K562 (cell line): ENCODE results near the gene LAMA3. TPM values are rescaled to one million over a fixed set of nuclear protein-coding genes. Genes with fewer than 3 reads are reported as not detected.

Experiments used
- ATAC-seq: fragments of 200-7000 bp; cut with Tn5 transposase; 3 replicates; pipeline ENCODE4 v1.9.1; 2020; ENCODE audit warnings: moderate library complexity
- BruUV-seq: library from RNA; stranded (reverse); fragments of 400-500 nt; replicated peaks from 2 replicates; lab custom pipeline; 2021; lab: Mats Ljungman, UMichigan
- CTCF ChIA-PET: fragments of 300-600 bp; formaldehyde crosslinking; extraction: SDS; loops from one replicate; lab custom pipeline; 2021; ENCODE audit warnings: low intra/inter-chr PET ratio; lab: Yijun Ruan, JAX
- POLR2A ChIA-PET: fragments of 300-600, 350-650 bp; sonication (Branson Sonifier 250); formaldehyde crosslinking; extraction: SDS; loops from one replicate; lab custom pipeline; 2021; ENCODE audit warnings: antibody characterized with exemption, inconsistent platforms; lab: Yijun Ruan, JAX
- DNase-seq, 4 experiments: peaks; one replicate each; pipeline versions ENCODE4 v3.0.0 to v3.0.0-alpha.2; 2011 to 2018; ENCODE audit warnings: low spot score in 3 of 4, mixed read lengths in 3 of 4; ENCODE audit errors: extremely low read depth in 1 of 4
- FAIRE-seq: peaks from 2 replicates; lab custom pipeline; 2011; peaks lifted over from hg19 to GRCh38; lab: Jason Lieb, UNC
- H2AFZ ChIP-seq: 2 replicates; pipeline ENCODE4 v1.6.0; 2011; ENCODE audit warnings: low read depth, low read length, control low read depth, inconsistent platforms
- H3K27ac ChIP-seq: fragments of 200-600 bp; 3 replicates; pipeline ENCODE4 v1.8.0; 2011; ENCODE audit warnings: low read depth, mild to moderate bottlenecking, control low read depth, inconsistent platforms, low read length, moderate library complexity, mixed read lengths; ENCODE audit errors: extremely low read depth
- H3K27me3 ChIP-seq, 2 experiments: fragments of 300-600 bp in 1 of 2; 2 replicates in 1 of 2; 3 replicates in 1 of 2; pipeline versions ENCODE4 v1.6.0 to v1.8.0; 2011; ENCODE audit warnings: inconsistent platforms in 2 of 2, low read length in 2 of 2, mild to moderate bottlenecking in 1 of 2, mixed read lengths in 1 of 2, moderate library complexity in 1 of 2; ENCODE audit not compliant: control insufficient read depth in 2 of 2, insufficient read depth in 2 of 2
- H3K36me3 ChIP-seq: fragments of 300-600 bp; 3 replicates; pipeline ENCODE4 v1.8.0; 2011; ENCODE audit warnings: mild to moderate bottlenecking, low read length, inconsistent platforms; ENCODE audit not compliant: control insufficient read depth, insufficient read depth
- H3K4me1 ChIP-seq, 2 experiments: fragments of 200-600 bp in 1 of 2; replicated peaks in 1 of 2; 2 replicates in 1 of 2; 3 replicates in 1 of 2; pipeline versions ENCODE4 v1.5.1 to v1.8.0; 2011; ENCODE audit warnings: inconsistent platforms in 2 of 2, low read length in 2 of 2, mild to moderate bottlenecking in 1 of 2, mixed read lengths in 1 of 2, moderate library complexity in 1 of 2; ENCODE audit not compliant: control insufficient read depth in 2 of 2, insufficient read depth in 2 of 2
- H3K4me2 ChIP-seq: 2 replicates; pipeline ENCODE4 v1.6.1; 2011; ENCODE audit warnings: low read length, control low read depth, inconsistent platforms, mixed read lengths; ENCODE audit not compliant: insufficient read depth
- H3K4me3 ChIP-seq: fragments of 200-600 bp; sonication (generic), shearing (Covaris generic); 2 replicates; pipeline ENCODE4 v1.5.1; 2016; ENCODE audit warnings: control low read depth, inconsistent platforms
- H3K79me2 ChIP-seq: fragments of 200-600 bp; 3 replicates; pipeline ENCODE4 v1.8.0; 2011; ENCODE audit warnings: low read length, inconsistent platforms; ENCODE audit not compliant: control insufficient read depth, insufficient read depth
- H3K9ac ChIP-seq, 2 experiments: 2 replicates each; pipeline versions ENCODE4 v1.6.0 to v1.6.1; 2011; ENCODE audit warnings: low read depth in 2 of 2, low read length in 2 of 2, control low read depth in 1 of 2, inconsistent platforms in 1 of 2, mild to moderate bottlenecking in 1 of 2, mixed read lengths in 1 of 2; ENCODE audit not compliant: insufficient read depth in 1 of 2
- H3K9me1 ChIP-seq: one replicate; pipeline ENCODE4 v1.6.0; 2011; ENCODE audit warnings: inconsistent platforms, mild to moderate bottlenecking, low read length, moderate library complexity; ENCODE audit not compliant: control insufficient read depth, insufficient read depth
- H3K9me3 ChIP-seq: replicated peaks from 2 replicates; pipeline ENCODE4 v1.5.1; 2011; ENCODE audit warnings: low read depth, low read length, inconsistent platforms; ENCODE audit not compliant: control insufficient read depth, insufficient read depth
- H4K20me1 ChIP-seq: replicated peaks from 2 replicates; pipeline ENCODE4 v1.6.1; 2011; ENCODE audit warnings: low read length, inconsistent platforms, mixed read lengths; ENCODE audit not compliant: control insufficient read depth, insufficient read depth
- CTBP1 ChIP-seq: fragments of 450-650 bp; IDR thresholded peaks from 2 replicates; pipeline ENCODE4 v1.6.1; 2016; ENCODE audit warnings: borderline replicate concordance
- GTF2B ChIP-seq: IDR thresholded peaks from 2 replicates; pipeline ENCODE4 v1.6.1; 2011; ENCODE audit not compliant: insufficient read length; ENCODE audit errors: extremely low read depth
- POLR2AphosphoS5 ChIP-seq: IDR thresholded peaks from 2 replicates; pipeline ENCODE4 v1.6.1; 2011; ENCODE audit warnings: mild to moderate bottlenecking, low read depth, low read length, moderate library complexity; ENCODE audit not compliant: control insufficient read depth, insufficient read depth
- SETDB1 ChIP-seq: IDR thresholded peaks from one replicate; pipeline ENCODE4 v1.6.1; 2012; ENCODE audit warnings: low read length, control low read depth, inconsistent platforms
- TCF15 ChIP-seq: fragments of 250-450 bp; sonication (Bioruptor Pico); IDR thresholded peaks from 2 replicates; pipeline ENCODE4 v1.8.0; 2022; ENCODE audit warnings: moderate library complexity, mild to moderate bottlenecking, inconsistent platforms
- WGBS: fragments of 100-300 bp; shearing (Covaris generic); methylation state at CpG from one replicate; pipeline ENCODE4 v1.1.6; 2016; ENCODE audit warnings: low coverage, mixed read lengths; ENCODE audit not compliant: insufficient coverage; ENCODE audit errors: missing lambda C conversion rate; 5-methylcytosine and 5-hydroxymethylcytosine counted together
- in situ Hi-C: fragments of 300-500 bp; cut with MboI; formaldehyde crosslinking; loops from 4 replicates; pipeline ENCODE4 v1.15.0; 2018; ENCODE audit warnings: inconsistent platforms, mixed read lengths
- intact Hi-C: fragments of 100-400 bp; cut with micrococcal nuclease; formaldehyde crosslinking; loops from 2 replicates; pipeline ENCODE4 v1.14.2; 2022
- polyA plus RNA-seq, 8 experiments: library from polyadenylated mRNA; depleted of rRNA in 4 of 8; stranded (reverse) in 5 of 8; unstranded in 3 of 8; fragments of >200 nt; fragmentation: Nextera tagmentation in 2 of 8; fragmentation: Illumina TruSeq in 1 of 8; extraction: Ambion mirVana in 2 of 8; extraction: Trizol in 1 of 8; gene quantifications; 2 replicates each; pipeline versions ENCODE4 v1.2.1 to v1.2.3, GENCODE V29; 2011 to 2014; ENCODE audit warnings: inconsistent platforms in 1 of 8, missing spikeins in 1 of 8
- total RNA-seq, 7 experiments: library from RNA; depleted of rRNA in 6 of 7; stranded (reverse); fragments of >200 nt in 6 of 7; fragmentation: Illumina TruSeq in 2 of 7; extraction: Trizol in 2 of 7; gene quantifications; 2 replicates each; pipeline versions ENCODE4 v1.2.1 to v1.2.3, GENCODE V29; 2011 to 2021; ENCODE audit warnings: low replicate concordance in 1 of 7

LAMA3 gene
- total and polyA plus RNA-seq, 9 of the 15 experiments (the other 6 are each of a cell fraction or from before 2014, with no cell fraction given) = 0.07 TPM; not detected in 8

GRCh38 chr18:23879126-23879525 is 189.9 kb downstream of the LAMA3 start (continued):
- TF ChIP-seq GTF2B (no peak), SETDB1 (no peak), CTBP1 (no peak), POLR2AphosphoS5 (no peak)
- TF ChIP-seq, all 486 proteins: peak for 0

GRCh38 chr18:23879544-23879943 is 190.3 kb downstream of the LAMA3 start:
- intact Hi-C loops (no loop called here), in situ Hi-C loops (no loop called here)
- BruUV-seq = no TSS peak
- H2AFZ ChIP-seq = no peak overlapping the region
- H3K9me1 ChIP-seq = no peaks in the 10 kb centered on the region
- peaks cover 8 to 32% of the 10 kb centered on the region in 2 experiments; a peak in 4 of 5 replicates for H3K27me3 ChIP-seq
- H3K4me2 ChIP-seq = no peak overlapping the region
- DNase-seq = no peak
- no peak for ATAC-seq
- POLR2A ChIA-PET = no interaction called here
- no peak overlapping the region for H3K9ac ChIP-seq
- H3K36me3 ChIP-seq = no peaks in the 10 kb centered on the region
- H3K27ac ChIP-seq = no peak overlapping the region
- no peak overlapping the region for H3K4me3 ChIP-seq
- no peaks in the 10 kb centered on the region for H3K9me3 ChIP-seq
- CTCF ChIA-PET = no interaction called here
- no peaks in the 10 kb centered on the region for H3K4me1 ChIP-seq
- no peak for FAIRE-seq
- no peaks in the 10 kb centered on the region for H3K79me2 ChIP-seq
- WGBS = 0% methylated on average over 7 of the region's 7 CpGs
- TF ChIP-seq TCF15 (CRISPR knock-in tag) = no peak
- no peaks in the 10 kb centered on the region for H4K20me1 ChIP-seq
